ENCODE data around the gene SPDL1. TPM values are rescaled to one million over a fixed set of nuclear protein-coding genes. Genes with fewer than 3 reads are reported as not detected.
A peak's percentile ranks its signal among the peaks of the same experiment; 100 is the strongest.

The SPDL1 gene
- total RNA-seq, 4 donors from 2014 or later, result 3.9 to 14.9 (median 6.6) TPM

DNA sequence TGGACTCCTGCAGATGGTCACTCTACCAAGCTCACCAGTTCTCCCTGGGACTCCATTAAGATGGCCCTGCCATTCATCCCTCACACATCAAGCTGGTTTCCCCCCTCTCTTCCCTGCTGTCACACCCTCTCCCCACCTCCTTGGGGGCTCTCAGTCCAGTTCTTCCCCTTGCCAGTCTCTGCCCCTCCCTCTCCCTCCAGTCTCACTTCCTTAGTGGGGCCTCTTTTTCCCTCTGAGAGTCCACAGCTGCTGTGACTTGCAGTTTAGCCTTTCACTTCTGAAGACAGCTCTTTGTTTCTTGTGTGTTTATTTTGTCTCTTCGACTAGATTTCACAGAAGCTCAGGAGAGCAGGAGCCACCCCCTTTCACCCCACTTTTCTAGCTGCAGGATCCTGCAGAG is 64.0 kb downstream of the SPDL1 start:
- peaks cover 0 to 28% (median 6%) of the 10 kb centered on the region in 4 donors for H3K4me1 ChIP-seq
- no peaks in the 10 kb centered on the region for H3K27me3 ChIP-seq
- peak overlapping the region in 1 of 4 donors; percentile 6 for H3K27ac ChIP-seq
- no peaks in the 10 kb centered on the region for H3K36me3 ChIP-seq
- no peak for DNase-seq
- TF ChIP-seq POLR2A (IDR thresholded peaks at IDR 0.05), result no peak
- H3K9me3 ChIP-seq, result no peaks in the 10 kb centered on the region
- no peak overlapping the region for H3K4me3 ChIP-seq

DNA sequence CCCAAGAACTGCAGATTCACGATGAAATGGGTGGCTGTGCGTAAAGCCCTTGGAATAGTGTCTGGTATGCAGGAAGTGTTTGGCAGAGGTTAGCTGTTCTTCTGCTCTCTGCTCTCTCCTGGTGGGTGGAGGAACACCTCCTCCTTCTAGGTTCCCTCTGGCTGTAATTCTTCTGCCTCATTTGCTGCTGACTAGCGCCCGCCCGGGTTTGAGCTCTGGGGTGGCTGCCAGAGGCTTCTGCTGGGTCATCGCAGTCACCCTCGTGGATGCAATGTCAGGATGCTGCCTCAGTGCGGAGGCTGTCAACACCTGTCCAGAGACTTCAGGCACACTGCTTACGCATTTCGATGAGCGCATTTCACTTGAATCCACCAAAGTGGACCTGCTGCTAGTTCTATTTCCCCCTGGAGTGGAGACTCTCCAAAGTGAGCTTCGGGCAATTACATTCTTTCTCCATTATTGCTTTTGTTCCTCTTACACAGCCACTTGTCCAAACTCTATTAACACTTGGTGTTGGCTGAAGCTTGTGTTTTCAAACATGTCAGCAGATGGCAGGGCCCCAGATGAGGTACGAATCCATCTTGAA is 65.2 kb downstream of the SPDL1 start:
- TF ChIP-seq CTCF (IDR thresholded peaks at IDR 0.05), result no peak
- no peak for TF ChIP-seq POLR2A (IDR thresholded peaks at IDR 0.05)
- Histone ChIP-seq H3K4me1 (peaks cover 0 to 28% (median 6%) of the 10 kb centered on the region in 4 donors), H3K27ac (no peak overlapping the region), H3K4me3 (no peak overlapping the region), H3K27me3 (no peaks in the 10 kb centered on the region), H3K36me3 (no peaks in the 10 kb centered on the region), H3K9me3 (no peaks in the 10 kb centered on the region)
- no peak for DNase-seq

- no peaks in the 10 kb centered on the region for H3K9me3 ChIP-seq
- TF ChIP-seq POLR2A (IDR thresholded peaks at IDR 0.05) (no peak), CTCF (IDR thresholded peaks at IDR 0.05) (no peak)
- H3K4me3 ChIP-seq, result no peak overlapping the region
- H3K27me3 ChIP-seq, result no peaks in the 10 kb centered on the region
- no peak for DNase-seq
- peaks cover 0 to 28% (median 6%) of the 10 kb centered on the region in 4 donors for H3K4me1 ChIP-seq
- no peak overlapping the region for H3K27ac ChIP-seq
- no peaks in the 10 kb centered on the region for H3K36me3 ChIP-seq
Observed at GRCh38 chr5:169649486-169649885, 65.9 kb downstream of the SPDL1 start.

- no peaks in the 10 kb centered on the region for H3K9me3 ChIP-seq
- no peaks in the 10 kb centered on the region for H3K27me3 ChIP-seq
- H3K36me3 ChIP-seq, result no peaks in the 10 kb centered on the region
- no peak overlapping the region for H3K4me3 ChIP-seq
- H3K4me1 ChIP-seq, result peaks cover 0 to 28% (median 6%) of the 10 kb centered on the region in 4 donors
- DNase-seq, result no peak
- TF ChIP-seq CTCF (IDR thresholded peaks at IDR 0.05) (no peak), POLR2A (IDR thresholded peaks at IDR 0.05) (no peak)
- peak overlapping the region in 1 of 4 donors; percentile 25 for H3K27ac ChIP-seq
Observed at GRCh38 chr5:169650701-169651331, 67.2 kb downstream of the SPDL1 start.

- Histone ChIP-seq H3K27ac (peak overlapping the region in 2 of 4 donors; percentile 25 to 27), H3K4me1 (peaks cover 0 to 28% (median 6%) of the 10 kb centered on the region in 4 donors), H3K9me3 (no peaks in the 10 kb centered on the region), H3K4me3 (no peak overlapping the region), H3K27me3 (no peaks in the 10 kb centered on the region), H3K36me3 (no peaks in the 10 kb centered on the region)
- TF ChIP-seq POLR2A (IDR thresholded peaks at IDR 0.05) (no peak), CTCF (IDR thresholded peaks at IDR 0.05) (no peak)
- no peak for DNase-seq
Observed at GRCh38 chr5:169651526-169651925, 68.0 kb downstream of the SPDL1 start.

DNA sequence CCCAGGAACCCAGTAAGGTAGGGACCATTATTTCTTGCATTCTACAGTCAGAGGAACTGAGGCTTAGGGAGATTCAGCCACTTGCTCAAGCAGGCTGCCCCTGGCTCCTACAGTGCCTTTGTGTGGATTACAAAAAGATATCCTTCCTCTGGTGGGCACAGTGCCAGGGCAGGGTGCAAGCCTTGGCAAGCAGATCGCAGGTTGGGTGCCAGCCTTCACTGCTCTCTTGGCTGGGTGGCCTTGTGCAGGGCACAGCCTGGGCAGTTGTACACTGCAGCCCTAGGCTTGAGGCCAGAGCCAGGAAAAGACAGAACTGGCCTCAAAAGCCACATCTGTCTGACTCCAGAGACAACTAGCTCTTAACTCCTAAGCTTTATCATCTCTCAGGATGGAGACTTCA is 68.5 kb downstream of the SPDL1 start:
- no peaks in the 10 kb centered on the region for H3K9me3 ChIP-seq
- H3K27me3 ChIP-seq, result no peaks in the 10 kb centered on the region
- H3K4me3 ChIP-seq, result no peak overlapping the region
- no peak for DNase-seq
- no peaks in the 10 kb centered on the region for H3K36me3 ChIP-seq
- H3K4me1 ChIP-seq, result peaks cover 0 to 28% (median 6%) of the 10 kb centered on the region in 4 donors
- TF ChIP-seq CTCF (IDR thresholded peaks at IDR 0.05) (no peak), POLR2A (IDR thresholded peaks at IDR 0.05) (no peak)
- H3K27ac ChIP-seq, result no peak overlapping the region

Measured in Peyer's patch (tissue), 4 donors.